AG09309 (cell line): ENCODE results near the gene GTF3C2.

ENCODE experiments used
- DNase-seq: peaks from one replicate; pipeline ENCODE4 v3.0.0-alpha.2; 2010; ENCODE audit warnings: low read depth
- H3K4me3 ChIP-seq: 2 replicates; pipeline ENCODE4 v1.5.1; 2011; ENCODE audit warnings: mild to moderate bottlenecking, low read depth, low read length, moderate library complexity; ENCODE audit not compliant: control insufficient read depth
- CTCF ChIP-seq: IDR thresholded peaks from 2 replicates; pipeline ENCODE4 v1.5.1; 2011; ENCODE audit warnings: mild to moderate bottlenecking, low read depth, low read length, inconsistent platforms; ENCODE audit not compliant: insufficient read depth, control insufficient read depth; ENCODE audit errors: missing control alignments

GTF3C2 gene

GRCh38 chr2:27381577-27382181, 25.1 kb upstream of the GTF3C2 start:
- no peak for TF ChIP-seq CTCF
- no peak for DNase-seq
- no peak overlapping the region for H3K4me3 ChIP-seq

- H3K4me3 ChIP-seq: peak within 1 kb of the TSS; percentile 78
- TF ChIP-seq CTCF: no peak
- peak; percentile 81 for DNase-seq
These were observed 24.3 kb upstream of the GTF3C2 start, which contains the start of gene ZNF513 for GRCh38 chr2:27380626-27381545. TSS of gene ZNF513 (minus strand) at chr2:27380734. CDS start at chr2:27380526, 208 bp downstream.

- DNase-seq: no peak
- H3K4me3 ChIP-seq: peak overlapping the region; percentile 78
- TF ChIP-seq CTCF: no peak
These were observed 23.5 kb upstream of the GTF3C2 start for GRCh38 chr2:27379836-27380625.

- no peak for DNase-seq
- TF ChIP-seq CTCF: no peak
- H3K4me3 ChIP-seq: peak overlapping the region; percentile 78
These were observed 22.8 kb upstream of the GTF3C2 start for GRCh38 chr2:27379383-27379835.

GRCh38 chr2:27378809-27379290, 22.3 kb upstream of the GTF3C2 start:
- TF ChIP-seq CTCF: no peak
- H3K4me3 ChIP-seq: no peak overlapping the region
- no peak for DNase-seq
